H1 (cell line): ENCODE measurements around the gene KLF5. TPM values are rescaled to one million over a fixed set of nuclear protein-coding genes. Genes with fewer than 3 reads are reported as not detected.

Experiments used
- CTCF ChIA-PET: fragments of 300-600 bp; sonication (Branson Sonifier 250); formaldehyde crosslinking; loops from one replicate; lab custom pipeline; 2021; ENCODE audit not compliant: partially characterized antibody; lab: Charles Lee
- POLR2A ChIA-PET: fragments of 300-600 bp; sonication (Branson Sonifier 250); formaldehyde crosslinking; loops from one replicate; lab custom pipeline; 2021; ENCODE audit warnings: inconsistent platforms; ENCODE audit not compliant: partially characterized antibody; lab: Charles Lee
- DNase-seq, 2 experiments: peaks; one replicate each; pipeline versions ENCODE4 v3.0.0 to v3.0.0-alpha.2; 2010 to 2022; ENCODE audit warnings: low spot score in 2 of 2, low read depth in 1 of 2, mixed read lengths in 1 of 2
- FAIRE-seq: peaks from 2 replicates; lab custom pipeline; 2011; peaks lifted over from hg19 to GRCh38; lab: Jason Lieb, UNC
- H2AFZ ChIP-seq: 2 replicates; pipeline ENCODE4 v1.8.1; 2012; ENCODE audit warnings: low read length, inconsistent platforms
- H2AK5ac ChIP-seq: 2 replicates; pipeline ENCODE4 v1.6.1; 2013; ENCODE audit warnings: low read depth, low read length
- H2BK120ac ChIP-seq: replicated peaks from 2 replicates; pipeline ENCODE3; 2013; ENCODE audit warnings: low read depth, low read length, inconsistent platforms
- H2BK12ac ChIP-seq: 2 replicates; pipeline ENCODE4 v1.6.1; 2013; ENCODE audit warnings: low read depth, low read length
- H2BK15ac ChIP-seq: 2 replicates; pipeline ENCODE4 v1.6.1; 2013; ENCODE audit warnings: low read length
- H2BK20ac ChIP-seq: 2 replicates; pipeline ENCODE4 v1.6.1; 2013; ENCODE audit warnings: low read length
- H2BK5ac ChIP-seq: 2 replicates; pipeline ENCODE4 v1.6.1; 2013; ENCODE audit warnings: low read depth, low read length
- H3K14ac ChIP-seq: 2 replicates; pipeline ENCODE4 v1.6.1; 2013; ENCODE audit warnings: inconsistent platforms; ENCODE audit not compliant: insufficient read length
- H3K18ac ChIP-seq: 2 replicates; pipeline ENCODE4 v1.6.1; 2013; ENCODE audit warnings: low read length; ENCODE audit errors: extremely low read depth
- H3K23ac ChIP-seq: 2 replicates; pipeline ENCODE4 v1.6.1; 2013; ENCODE audit warnings: inconsistent platforms; ENCODE audit not compliant: insufficient read length
- H3K23me2 ChIP-seq: 2 replicates; pipeline ENCODE4 v1.6.1; 2013; ENCODE audit warnings: low read depth, low read length
- H3K27ac ChIP-seq: 2 replicates; pipeline ENCODE4 v1.6.1; 2011; ENCODE audit warnings: low read depth, low read length, inconsistent platforms
- H3K27me3 ChIP-seq, 4 experiments: replicated peaks in 1 of 4; 1 replicate in 1 of 4; 2 replicates in 3 of 4; pipeline versions ENCODE4 v1.6.1 to v1.8.1; 2011 to 2013; ENCODE audit warnings: low read length in 3 of 4, mild to moderate bottlenecking in 3 of 4, inconsistent platforms in 2 of 4, mixed read lengths in 2 of 4, moderate library complexity in 1 of 4; ENCODE audit not compliant: control insufficient read depth in 3 of 4, insufficient read depth in 3 of 4; ENCODE audit errors: extremely low read depth in 1 of 4
- H3K36me3 ChIP-seq, 4 experiments: 2 replicates each; pipeline versions ENCODE4 v1.6.1 to v1.8.1; 2011 to 2013; ENCODE audit warnings: mild to moderate bottlenecking in 4 of 4, low read length in 3 of 4, moderate library complexity in 2 of 4, control low read depth in 1 of 4, inconsistent platforms in 1 of 4; ENCODE audit not compliant: insufficient read depth in 4 of 4, control insufficient read depth in 2 of 4
- H3K4ac ChIP-seq: replicated peaks from 2 replicates; pipeline ENCODE3; 2013; ENCODE audit warnings: low read length, low read depth, mixed read lengths, inconsistent platforms; ENCODE audit not compliant: insufficient read length
- H3K4me1 ChIP-seq, 4 experiments: replicated peaks in 1 of 4; 1 replicate in 1 of 4; 2 replicates in 3 of 4; pipeline versions ENCODE4 v1.6.1 to v1.8.1; 2011 to 2013; ENCODE audit warnings: low read length in 3 of 4, inconsistent platforms in 2 of 4, mixed read lengths in 1 of 4; ENCODE audit not compliant: insufficient read depth in 4 of 4, control insufficient read depth in 3 of 4
- H3K4me2 ChIP-seq, 2 experiments: 2 replicates each; pipeline versions ENCODE4 v1.6.1 to v1.8.1; 2011 to 2013; ENCODE audit warnings: low read depth in 2 of 2, low read length in 2 of 2, control low read depth in 1 of 2, inconsistent platforms in 1 of 2, mild to moderate bottlenecking in 1 of 2; ENCODE audit not compliant: insufficient read depth in 1 of 2
- H3K4me3 ChIP-seq, 4 experiments: fragments of 200-600, 300-600 bp in 1 of 4; sonication (generic), shearing (Covaris generic), sonication (Bioruptor Twin) in 1 of 4; 2 replicates each; pipeline versions ENCODE4 v1.5.1 to v1.8.1; 2011 to 2016; ENCODE audit warnings: low read length in 4 of 4, low read depth in 3 of 4, control low read depth in 2 of 4, inconsistent platforms in 2 of 4, mild to moderate bottlenecking in 2 of 4, mixed read lengths in 1 of 4, moderate library complexity in 1 of 4; ENCODE audit not compliant: insufficient read depth in 2 of 4; ENCODE audit errors: extremely low read depth in 1 of 4
- H3K56ac ChIP-seq: replicated peaks from 2 replicates; pipeline ENCODE3; 2013; ENCODE audit warnings: low read depth, mild to moderate bottlenecking, mixed read lengths, low read length, inconsistent platforms; ENCODE audit not compliant: insufficient read length
- H3K79me1 ChIP-seq: 2 replicates; pipeline ENCODE4 v1.6.1; 2013; ENCODE audit warnings: low read depth, low read length, control low read depth
- H3K79me2 ChIP-seq, 2 experiments: 2 replicates each; pipeline versions ENCODE4 v1.6.1 to v1.8.1; 2012 to 2013; ENCODE audit warnings: low read length in 2 of 2, mild to moderate bottlenecking in 2 of 2, inconsistent platforms in 1 of 2; ENCODE audit not compliant: insufficient read depth in 2 of 2, control insufficient read depth in 1 of 2
- H3K9ac ChIP-seq, 4 experiments: replicated peaks in 1 of 4; 1 replicate in 1 of 4; 2 replicates in 3 of 4; pipeline versions ENCODE4 v1.6.1 to v1.8.1; 2011 to 2013; ENCODE audit warnings: low read depth in 3 of 4, low read length in 3 of 4, control low read depth in 2 of 4, mild to moderate bottlenecking in 2 of 4, moderate library complexity in 2 of 4, inconsistent platforms in 1 of 4; ENCODE audit errors: extremely low read depth in 1 of 4
- H3K9me3 ChIP-seq, 2 experiments: 2 replicates each; pipeline versions ENCODE4 v1.6.1 to v1.8.1; 2012 to 2013; ENCODE audit warnings: mild to moderate bottlenecking in 2 of 2, moderate library complexity in 2 of 2, control low read depth in 1 of 2, inconsistent platforms in 1 of 2, low read depth in 1 of 2, low read length in 1 of 2, mixed read lengths in 1 of 2; ENCODE audit not compliant: insufficient read depth in 2 of 2
- H4K20me1 ChIP-seq, 2 experiments: replicated peaks in 1 of 2; 2 replicates each; pipeline versions ENCODE3 to v1.8.1; 2011 to 2013; ENCODE audit warnings: inconsistent platforms in 2 of 2, low read length in 2 of 2, mild to moderate bottlenecking in 1 of 2; ENCODE audit not compliant: insufficient read depth in 2 of 2, control insufficient read depth in 1 of 2
- H4K5ac ChIP-seq: 2 replicates; pipeline ENCODE4 v1.6.1; 2013; ENCODE audit warnings: low read length, low read depth, mixed read lengths, inconsistent platforms; ENCODE audit not compliant: insufficient read length
- H4K8ac ChIP-seq: 2 replicates; pipeline ENCODE4 v1.8.0; 2013; ENCODE audit warnings: mild to moderate bottlenecking, moderate library complexity, low read length, inconsistent platforms; ENCODE audit not compliant: insufficient read depth; ENCODE audit errors: extremely low read depth
- H4K91ac ChIP-seq: replicated peaks from 2 replicates; pipeline ENCODE3; 2013; ENCODE audit warnings: low read length, mixed read lengths, inconsistent platforms; ENCODE audit not compliant: insufficient read length
- ASH2L ChIP-seq: fragments of 200-600, 300-600 bp; sonication (generic); IDR thresholded peaks from one replicate; pipeline ENCODE4 v1.7.1; 2017; ENCODE audit warnings: low read length
- JUN ChIP-seq: IDR thresholded peaks from 2 replicates; pipeline ENCODE4 v1.6.1; 2011; ENCODE audit warnings: low read depth, mild to moderate bottlenecking, improper control_type of control experiment, low read length
- SUZ12 ChIP-seq: fragments of 200-600 bp; sonication (generic); IDR thresholded peaks from 2 replicates; pipeline ENCODE4 v1.6.1; 2012; ENCODE audit warnings: mild to moderate bottlenecking, inconsistent platforms, low read length, moderate library complexity, mixed read lengths
- ZNF274 ChIP-seq: IDR thresholded peaks from 2 replicates; pipeline ENCODE4 v1.7.0; 2012; ENCODE audit warnings: low read length, borderline replicate concordance; ENCODE audit errors: extremely low read depth
- WGBS, 2 experiments: shearing (Covaris generic) in 1 of 2; methylation state at CpG; one replicate each; pipeline versions ENCODE4 v1.1.6 to v1.1.7; 2013 to 2015; ENCODE audit warnings: low lambda C conversion rate in 2 of 2, mixed read lengths in 2 of 2, inconsistent platforms in 1 of 2, low coverage in 1 of 2, missing lambda C conversion rate in 1 of 2; ENCODE audit not compliant: insufficient replicate concordance in 2 of 2, insufficient coverage in 1 of 2, insufficient read length in 1 of 2; ENCODE audit errors: extremely low coverage in 1 of 2, missing lambda C conversion rate in 1 of 2; 5-methylcytosine and 5-hydroxymethylcytosine counted together
- polyA plus RNA-seq, 7 experiments: library from polyadenylated mRNA; depleted of rRNA in 3 of 7; stranded (reverse) in 5 of 7; unstranded in 2 of 7; fragments of >200 nt in 5 of 7; fragments of 200-250 nt in 2 of 7; gene quantifications; 1 replicate in 5 of 7; 2 replicates in 1 of 7; 4 replicates in 1 of 7; pipeline versions ENCODE4 v1.2.1 to v1.2.3, GENCODE V29; 2011 to 2013; ENCODE audit warnings: missing spikeins in 2 of 7, mixed read lengths in 2 of 7
- total RNA-seq: library from RNA; stranded (reverse); fragmentation: NEBNext Ultra II Directional; extraction: Animal tissue kit (Norgen Biotek cat#: 25700); gene quantifications from 2 replicates; pipeline ENCODE4 v1.2.1, GENCODE V29; 2021

The KLF5 gene
- total and polyA plus RNA-seq, 2 of the 8 experiments (the other 6 are each of a cell fraction or from before 2014, with no cell fraction given), result 1.2 to 2.3 TPM

DNA sequence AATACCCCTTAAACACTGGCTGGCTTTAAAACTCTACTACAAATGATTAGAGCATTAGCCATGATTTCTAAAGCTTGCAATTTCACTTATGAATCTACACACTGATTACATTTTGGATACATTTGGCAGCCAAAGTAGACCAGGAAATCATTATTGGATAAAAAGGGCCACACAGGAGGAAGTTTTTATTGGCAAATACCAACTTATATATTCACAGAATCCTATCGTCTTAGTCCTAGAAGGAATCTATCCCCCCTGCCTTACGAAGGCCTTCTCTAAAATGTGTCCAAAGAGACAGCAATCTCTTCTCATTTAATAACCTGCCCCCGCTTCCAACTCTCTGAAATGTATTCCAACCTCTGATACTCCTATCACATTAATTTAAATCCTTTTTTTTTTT lies 52.5 kb downstream of the KLF5 start:
- no peaks in the 10 kb centered on the region for H3K23me2 ChIP-seq
- no peak overlapping the region for H3K14ac ChIP-seq
- no peak overlapping the region for H3K56ac ChIP-seq
- H3K79me1 ChIP-seq, result no peaks in the 10 kb centered on the region
- no peak for TF ChIP-seq ZNF274
- no peak for TF ChIP-seq JUN
- no peak for TF ChIP-seq SUZ12
- TF ChIP-seq ASH2L, result no peak
- DNase-seq (no peak), FAIRE-seq (no peak)
- H3K9me3 ChIP-seq, result no peaks in the 10 kb centered on the region
- H2BK12ac ChIP-seq, result no peak overlapping the region
- no peak overlapping the region for H2AFZ ChIP-seq
- H3K27ac ChIP-seq, result no peak overlapping the region
- no peak overlapping the region for H2BK120ac ChIP-seq
- H3K4me2 ChIP-seq, result no peak overlapping the region
- H4K5ac ChIP-seq, result no peak overlapping the region
- no peak overlapping the region for H2BK20ac ChIP-seq
- H2BK5ac ChIP-seq, result no peak overlapping the region
- H2BK15ac ChIP-seq, result no peak overlapping the region
- H3K4ac ChIP-seq, result no peak overlapping the region
- H3K9ac ChIP-seq, result no peak overlapping the region
- CTCF ChIA-PET, result interaction anchor here (0.6 kb wide), 1 partner anchor 305 kb away, joined by 3 read pairs; no protein-coding TSS in a partner anchor
- POLR2A ChIA-PET, result no interaction called here
- no peaks in the 10 kb centered on the region for H3K79me2 ChIP-seq
- no peaks in the 10 kb centered on the region for H3K27me3 ChIP-seq
- no peaks in the 10 kb centered on the region for H3K36me3 ChIP-seq
- H3K4me1 ChIP-seq, result no peaks in the 10 kb centered on the region
- no peak overlapping the region for H3K18ac ChIP-seq
- no peak overlapping the region for H4K91ac ChIP-seq
- no peak overlapping the region for H4K8ac ChIP-seq
- H3K23ac ChIP-seq, result no peak overlapping the region
- no peak overlapping the region for H3K4me3 ChIP-seq
- H4K20me1 ChIP-seq, result no peaks in the 10 kb centered on the region
- 97% methylated on average over 3 of the region's 3 CpGs; no CpG with 5 or more reads in 1 of the 2 experiments for WGBS, 2 experiments
- H2AK5ac ChIP-seq, result no peak overlapping the region
